AG08396 (cell line): Measurements from ENCODE around the gene DRC1.
A peak's percentile ranks its signal among the peaks of the same experiment; 100 is the strongest.
"Not testable (repeated sequence)": the region's sequence is repeated elsewhere in the genome, so short reads cannot be mapped to it uniquely, and the experiment has no call there.

ENCODE experiments used
- DNase-seq: peaks from one replicate; pipeline ENCODE4 v3.0.0; 2012; ENCODE audit warnings: low spot score, mixed read lengths

Gene DRC1

GRCh38 chr2:26401739-26402541 lies at the start of gene DRC1:
DRC1 (plus strand) TSS chr2:26401920; CDS start chr2:26401990, 70 bp downstream.
- peak; percentile 98 for DNase-seq

- DNase-seq, result peak; percentile 22
Measured at GRCh38 chr2:26352892-26353291, 48.8 kb upstream of the DRC1 start.

- not testable (repeated sequence) for DNase-seq
Measured at GRCh38 chr2:26354469-26354868, 47.3 kb upstream of the DRC1 start.

GRCh38 chr2:26355038-26355995 lies 46.4 kb upstream of the DRC1 start:
- peak; percentile 67 for DNase-seq

GRCh38 chr2:26356111-26356510 lies 45.6 kb upstream of the DRC1 start:
- no peak for DNase-seq

GRCh38 chr2:26356771-26357170 lies 44.9 kb upstream of the DRC1 start:
- DNase-seq, result no peak

GRCh38 chr2:26359886-26360473 lies 41.7 kb upstream of the DRC1 start:
- DNase-seq, result no peak

- peak; percentile 21 for DNase-seq
Measured at GRCh38 chr2:26363323-26363722, 38.4 kb upstream of the DRC1 start.

GRCh38 chr2:26363958-26364357 lies 37.8 kb upstream of the DRC1 start:
- no peak for DNase-seq

GRCh38 chr2:26364669-26365068 lies 37.1 kb upstream of the DRC1 start:
- DNase-seq, result no peak

- DNase-seq, result no peak
Measured at GRCh38 chr2:26366957-26367356, 34.8 kb upstream of the DRC1 start.

GRCh38 chr2:26369664-26370063 lies 32.1 kb upstream of the DRC1 start:
- not testable (repeated sequence) for DNase-seq

- DNase-seq, result not testable (repeated sequence)
Measured at GRCh38 chr2:26370909-26371308, 30.8 kb upstream of the DRC1 start.

GRCh38 chr2:26376799-26377198 lies 24.9 kb upstream of the DRC1 start:
- DNase-seq, result no peak

GRCh38 chr2:26380281-26380680 lies 21.4 kb upstream of the DRC1 start:
- DNase-seq, result no peak

- DNase-seq, result no peak
Measured at GRCh38 chr2:26382564-26382963, 19.2 kb upstream of the DRC1 start.

GRCh38 chr2:26384183-26384582 lies 17.5 kb upstream of the DRC1 start:
- no peak for DNase-seq

GRCh38 chr2:26384597-26384996 lies 17.1 kb upstream of the DRC1 start:
- no peak for DNase-seq

- no peak for DNase-seq
Measured at GRCh38 chr2:26387189-26387588, 14.5 kb upstream of the DRC1 start.

- DNase-seq, result no peak
Measured at GRCh38 chr2:26394694-26395093, 7.0 kb upstream of the DRC1 start.

- DNase-seq, result no peak
Measured at GRCh38 chr2:26395394-26395793, 6.3 kb upstream of the DRC1 start.

GRCh38 chr2:26396734-26397298 lies 4.9 kb upstream of the DRC1 start:
- DNase-seq, result no peak
